Thyroid gland (tissue), 4 donors: ENCODE measurements around the gene CHMP1A. TPM values are rescaled to one million over a fixed set of nuclear protein-coding genes. Genes with fewer than 3 reads are reported as not detected.

Experiments used
- DNase-seq, 2 donors: peaks; one replicate each; pipeline ENCODE4 v3.0.0-alpha.2; 2019
- H3K27ac ChIP-seq, 3 donors: fragments of 200-600 bp; sonication (generic); 1 replicate in 2 of 3; 2 replicates in 1 of 3; pipeline ENCODE4 v1.5.1; 2016 to 2019; ENCODE audit warnings: mild to moderate bottlenecking in 1 of 3, moderate library complexity in 1 of 3
- H3K27me3 ChIP-seq: fragments of 200-600 bp; sonication (generic); one replicate; pipeline ENCODE4 v1.5.1; 2019
- H3K36me3 ChIP-seq, 2 donors: fragments of 200-600 bp; sonication (generic); one replicate each; pipeline ENCODE4 v1.5.1; 2016 to 2019
- H3K4me1 ChIP-seq, 2 donors: fragments of 200-600 bp; sonication (generic); one replicate each; pipeline ENCODE4 v1.5.1; 2017 to 2019
- H3K4me3 ChIP-seq, 3 donors: fragments of 200-600 bp; sonication (generic); replicated peaks in 1 of 3; 1 replicate in 2 of 3; 2 replicates in 1 of 3; pipeline ENCODE4 v1.5.1; 2016; ENCODE audit warnings: mild to moderate bottlenecking in 1 of 3
- H3K9me3 ChIP-seq: fragments of 200-600 bp; sonication (generic); one replicate; pipeline ENCODE4 v1.5.1; 2017
- POLR2A ChIP-seq, 2 donors: fragments of 450-650 bp; IDR thresholded peaks; one replicate each; pipeline ENCODE4 v1.6.1; 2017; ENCODE audit warnings: antibody characterized with exemption in 2 of 2, mild to moderate bottlenecking in 2 of 2, moderate library complexity in 1 of 2
- WGBS, 2 donors: methylation state at CpG; one replicate each; pipeline ENCODE4 v1.1.5; 2017; 5-methylcytosine and 5-hydroxymethylcytosine counted together
- intact Hi-C: fragments of 100-400 bp; cut with DNase I; formaldehyde crosslinking; loops from one replicate; pipeline ENCODE4 v1.15.1; 2023
- total RNA-seq, 4 donors: library from RNA; depleted of rRNA; stranded (reverse); fragments of >200 nt; gene quantifications; one replicate each; pipeline ENCODE4 v1.2.3, GENCODE V29; 2016
- TF ChIP-seq, protein P1 (sequence below), 6 experiments: fragments of 200-600 bp in 3 of 6; fragments of 450-650 bp in 3 of 6; sonication (generic) in 3 of 6; IDR thresholded peaks; one replicate each; pipeline ENCODE4 v1.5.1; 2016 to 2019; ENCODE audit warnings: antibody characterized with exemption in 6 of 6, mild to moderate bottlenecking in 2 of 6, inconsistent platforms in 1 of 6, moderate library complexity in 1 of 6

Gene CHMP1A
- total RNA-seq, 4 donors from 2014 or later: 66.8 to 95.1 (median 76.0) TPM

- intact Hi-C loops: no loop called here
- DNase-seq: no peak
- H3K36me3 ChIP-seq: no peaks in the 10 kb centered on the region
- no peaks in the 10 kb centered on the region for H3K27me3 ChIP-seq
- H3K4me1 ChIP-seq: no peaks in the 10 kb centered on the region
- no peak for TF ChIP-seq POLR2A (IDR thresholded peaks at IDR 0.05)
- TF ChIP-seq, protein P1, sequence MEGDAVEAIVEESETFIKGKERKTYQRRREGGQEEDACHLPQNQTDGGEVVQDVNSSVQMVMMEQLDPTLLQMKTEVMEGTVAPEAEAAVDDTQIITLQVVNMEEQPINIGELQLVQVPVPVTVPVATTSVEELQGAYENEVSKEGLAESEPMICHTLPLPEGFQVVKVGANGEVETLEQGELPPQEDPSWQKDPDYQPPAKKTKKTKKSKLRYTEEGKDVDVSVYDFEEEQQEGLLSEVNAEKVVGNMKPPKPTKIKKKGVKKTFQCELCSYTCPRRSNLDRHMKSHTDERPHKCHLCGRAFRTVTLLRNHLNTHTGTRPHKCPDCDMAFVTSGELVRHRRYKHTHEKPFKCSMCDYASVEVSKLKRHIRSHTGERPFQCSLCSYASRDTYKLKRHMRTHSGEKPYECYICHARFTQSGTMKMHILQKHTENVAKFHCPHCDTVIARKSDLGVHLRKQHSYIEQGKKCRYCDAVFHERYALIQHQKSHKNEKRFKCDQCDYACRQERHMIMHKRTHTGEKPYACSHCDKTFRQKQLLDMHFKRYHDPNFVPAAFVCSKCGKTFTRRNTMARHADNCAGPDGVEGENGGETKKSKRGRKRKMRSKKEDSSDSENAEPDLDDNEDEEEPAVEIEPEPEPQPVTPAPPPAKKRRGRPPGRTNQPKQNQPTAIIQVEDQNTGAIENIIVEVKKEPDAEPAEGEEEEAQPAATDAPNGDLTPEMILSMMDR (IDR thresholded peaks at IDR 0.05): no peak
- H3K9me3 ChIP-seq: no peaks in the 10 kb centered on the region
- WGBS, 2 donors: 91 to 92% methylated on average over 33 to 39 of the region's 47 CpGs
- H3K27ac ChIP-seq: no peak overlapping the region
- H3K4me3 ChIP-seq: no peak overlapping the region
These were observed 62.0 kb downstream of the CHMP1A start for GRCh38 chr16:89595330-89596060.

Other genes with a start within 250 kb of the CHMP1A start
- gene ANKRD11, start 167.1 kb downstream of the CHMP1A start, total RNA-seq: 10 to 100 TPM; 62.1 to 90.4 (median 75.0) TPM
- gene SPG7, start 149.3 kb downstream of the CHMP1A start, total RNA-seq: 100 to 1,000 TPM; 218 to 392 (median 285) TPM
- gene RPL13, start 97.0 kb downstream of the CHMP1A start, total RNA-seq: 1,000 to 10,000 TPM; 5,127 to 8,436 (median 6,104) TPM
- gene CPNE7, start 82.0 kb downstream of the CHMP1A start, total RNA-seq: 1 to 10 TPM in 1 of 4 donors, under 1 TPM in 1, not detected in 2; 0.44 to 1.1 TPM
- gene DPEP1, start 44.1 kb downstream of the CHMP1A start, total RNA-seq: 1 to 10 TPM in 2 of 4 donors, under 1 TPM in 2; 0.29 to 5.0 (median 1.3) TPM
- gene SPATA33, start 128 bp upstream of the CHMP1A start, total RNA-seq: 1 to 10 TPM; 6.0 to 8.9 (median 7.5) TPM
- 100 to 1,000 TPM in 1 of 4 donors, 10 to 100 TPM in 3; 88.7 to 109 (median 91.3) TPM for gene CDK10, start 29.0 kb upstream of the CHMP1A start, total RNA-seq
- gene SPATA2L, start 44.0 kb upstream of the CHMP1A start, total RNA-seq: 10 to 100 TPM; 22.4 to 31.9 (median 27.7) TPM
- 10 to 100 TPM in 1 of 4 donors, 1 to 10 TPM in 3; 3.1 to 15.6 (median 9.0) TPM for gene VPS9D1, start 63.2 kb upstream of the CHMP1A start, total RNA-seq
- 10 to 100 TPM; 21.2 to 38.9 (median 24.9) TPM for gene ZNF276, start 63.8 kb upstream of the CHMP1A start, total RNA-seq
- gene FANCA, start 158.9 kb upstream of the CHMP1A start, total RNA-seq: 10 to 100 TPM in 1 of 4 donors, 1 to 10 TPM in 3; 2.3 to 10.3 (median 3.6) TPM
- 10 to 100 TPM in 2 of 4 donors, 1 to 10 TPM in 2; 7.0 to 10.9 (median 9.5) TPM for gene SPIRE2, start 170.8 kb upstream of the CHMP1A start, total RNA-seq
- gene TCF25, start 215.9 kb upstream of the CHMP1A start, total RNA-seq: 100 to 1,000 TPM; 144 to 266 (median 201) TPM